GM12878 (cell line): ENCODE results near the gene TET1. TPM values are rescaled to one million over a fixed set of nuclear protein-coding genes. Genes with fewer than 3 reads are reported as not detected.

Experiments
- ATAC-seq: fragments of 200-7000 bp; cut with Tn5 transposase; 3 replicates; pipeline ENCODE4 v1.9.1; 2020; ENCODE audit warnings: mild to moderate bottlenecking, moderate library complexity
- BruUV-seq: library from RNA; stranded (reverse); fragments of 400-500 nt; replicated peaks from 2 replicates; lab custom pipeline; 2021; lab: Mats Ljungman, UMichigan
- CTCF ChIA-PET: fragments of 300-600 bp; sonication (Branson Sonifier 250); formaldehyde crosslinking; extraction: SDS; loops from one replicate; lab custom pipeline; 2021; ENCODE audit warnings: inconsistent platforms; lab: Yijun Ruan, JAX
- POLR2A ChIA-PET: fragments of 350-600 bp; formaldehyde crosslinking; extraction: SDS; loops from one replicate; lab custom pipeline; 2021; ENCODE audit warnings: inconsistent platforms; lab: Charles Lee
- RAD21 ChIA-PET: fragments of 300-600 bp; sonication (Branson Sonifier 250); formaldehyde crosslinking; loops from one replicate; lab custom pipeline; 2023; ENCODE audit warnings: antibody characterized with exemption; ENCODE audit not compliant: unreplicated experiment; lab: Charles Lee
- SMC1A ChIA-PET: fragments of 300-600 bp; sonication (Branson Sonifier 250); formaldehyde crosslinking; loops from one replicate; lab custom pipeline; 2023; ENCODE audit not compliant: unreplicated experiment, uncharacterized antibody; lab: Charles Lee
- DNase-seq: peaks from one replicate; pipeline ENCODE4 v3.0.0-alpha.2; 2011; ENCODE audit warnings: low read depth, low spot score
- FAIRE-seq: peaks from 3 replicates; lab custom pipeline; 2011; peaks lifted over from hg19 to GRCh38; lab: Jason Lieb, UNC
- H2AFZ ChIP-seq: 2 replicates; pipeline ENCODE4 v1.6.0; 2011; ENCODE audit warnings: low read depth, low read length, control low read depth; ENCODE audit not compliant: control insufficient read depth
- H3K27ac ChIP-seq: 2 replicates; pipeline ENCODE4 v1.5.1; 2011; ENCODE audit warnings: control low read depth; ENCODE audit not compliant: control insufficient read depth, insufficient read depth
- H3K27me3 ChIP-seq, 2 experiments: replicated peaks in 1 of 2; 2 replicates each; pipeline versions ENCODE4 v1.6.0 to v1.6.1; 2011; ENCODE audit warnings: low read length in 1 of 2; ENCODE audit not compliant: control insufficient read depth in 2 of 2, insufficient read depth in 2 of 2
- H3K36me3 ChIP-seq, 2 experiments: 2 replicates each; pipeline ENCODE4 v1.5.1; 2011; ENCODE audit warnings: low read length in 1 of 2; ENCODE audit not compliant: control insufficient read depth in 2 of 2, insufficient read depth in 2 of 2
- H3K4me1 ChIP-seq: 2 replicates; pipeline ENCODE4 v1.6.1; 2011; ENCODE audit warnings: mild to moderate bottlenecking, low read length, moderate library complexity, mixed read lengths; ENCODE audit not compliant: control insufficient read depth, insufficient read depth
- H3K4me2 ChIP-seq: 2 replicates; pipeline ENCODE4 v1.6.0; 2011; ENCODE audit warnings: control low read depth; ENCODE audit not compliant: control insufficient read depth, insufficient read depth
- H3K4me3 ChIP-seq: fragments of 200-600 bp; sonication (generic); 2 replicates; pipeline ENCODE4 v1.5.1; 2016
- H3K79me2 ChIP-seq: 2 replicates; pipeline ENCODE4 v1.6.0; 2011; ENCODE audit warnings: low read length; ENCODE audit not compliant: control insufficient read depth, insufficient read depth
- H3K9ac ChIP-seq: 2 replicates; pipeline ENCODE4 v1.8.0; 2011; ENCODE audit warnings: low read length, control low read depth, mixed read lengths; ENCODE audit not compliant: control insufficient read depth, insufficient read depth
- H3K9me3 ChIP-seq: replicated peaks from 3 replicates; pipeline ENCODE4 v1.5.1; 2011; ENCODE audit warnings: mild to moderate bottlenecking, low read length; ENCODE audit not compliant: control insufficient read depth, insufficient read depth
- H4K20me1 ChIP-seq: 2 replicates; pipeline ENCODE4 v1.6.0; 2011; ENCODE audit not compliant: control insufficient read depth, insufficient read depth
- CBFB ChIP-seq: IDR thresholded peaks from 2 replicates; pipeline ENCODE4 v1.6.1; 2016; ENCODE audit warnings: antibody characterized with exemption, low read depth
- DPF2 ChIP-seq: fragments of 450-650 bp; IDR thresholded peaks from 2 replicates; pipeline ENCODE4 v1.6.1; 2017; ENCODE audit warnings: mild to moderate bottlenecking
- MXI1 ChIP-seq: fragments of 150-350 bp; IDR thresholded peaks from 2 replicates; pipeline ENCODE4 v1.6.1; 2011; ENCODE audit warnings: low read depth, mild to moderate bottlenecking, inconsistent platforms, low read length, improper control_type of control experiment
- NFYA ChIP-seq: IDR thresholded peaks from 2 replicates; pipeline ENCODE4 v1.6.1; 2011; ENCODE audit warnings: low read depth, mild to moderate bottlenecking, low read length, improper control_type of control experiment, borderline replicate concordance
- NR2C1 ChIP-seq: fragments of 450-650 bp; IDR thresholded peaks from 2 replicates; pipeline ENCODE4 v1.6.1; 2017; ENCODE audit warnings: antibody characterized with exemption, mild to moderate bottlenecking, moderate library complexity
- RB1 ChIP-seq: fragments of 450-650 bp; formaldehyde crosslinking; IDR thresholded peaks from 2 replicates; pipeline ENCODE4 v1.6.1; 2017; ENCODE audit warnings: mild to moderate bottlenecking, borderline replicate concordance
- TAF1 ChIP-seq: IDR thresholded peaks from 2 replicates; pipeline ENCODE4 v1.6.1; 2011; ENCODE audit warnings: mild to moderate bottlenecking, low read depth, low read length, borderline replicate concordance
- WGBS: methylation state at CpG from one replicate; pipeline ENCODE4 v1.1.6; 2016; ENCODE audit warnings: low lambda C conversion rate; ENCODE audit not compliant: insufficient replicate concordance, insufficient coverage; ENCODE audit errors: missing lambda C conversion rate; 5-methylcytosine and 5-hydroxymethylcytosine counted together
- in situ Hi-C: fragments of 300-500 bp; cut with MboI; formaldehyde crosslinking; loops from 9 replicates; pipeline ENCODE4 v1.14.3; 2018; ENCODE audit warnings: mixed read lengths
- intact Hi-C: fragments of 100-400 bp; cut with micrococcal nuclease; formaldehyde crosslinking; loops from one replicate; pipeline ENCODE4 v1.14.2; 2022; ENCODE audit not compliant: unreplicated experiment
- polyA plus RNA-seq, 11 experiments: library from polyadenylated mRNA; depleted of rRNA in 4 of 11; unstranded in 6 of 11; stranded (reverse) in 5 of 11; fragments of >200 nt; fragmentation: Nextera tagmentation in 4 of 11; fragmentation: Illumina TruSeq in 1 of 11; extraction: Ambion mirVana in 4 of 11; extraction: Trizol in 1 of 11; gene quantifications; 1 replicate in 1 of 11; 2 replicates in 10 of 11; pipeline versions ENCODE4 v1.2.1 to v1.2.3, GENCODE V29; 2011 to 2016; ENCODE audit warnings: inconsistent platforms in 2 of 11, missing spikeins in 2 of 11, low read depth in 1 of 11
- total RNA-seq, 4 experiments: library from RNA; depleted of rRNA in 3 of 4; stranded (reverse); fragments of >200 nt in 3 of 4; fragmentation: Illumina TruSeq in 1 of 4; extraction: Trizol in 1 of 4; gene quantifications; 2 replicates each; pipeline versions ENCODE4 v1.2.1 to v1.2.3, GENCODE V29; 2013 to 2021
- TF ChIP-seq, protein P1 (sequence below): fragments of 450-650 bp; formaldehyde crosslinking; IDR thresholded peaks from 2 replicates; pipeline ENCODE4 v1.4.0; 2020; ENCODE audit warnings: mild to moderate bottlenecking, moderate library complexity

TET1 gene
- total and polyA plus RNA-seq, 10 of the 15 experiments (the other 5 are each of a cell fraction or from before 2014, with no cell fraction given): 0.22 to 1.4 (median 0.60) TPM

DNA sequence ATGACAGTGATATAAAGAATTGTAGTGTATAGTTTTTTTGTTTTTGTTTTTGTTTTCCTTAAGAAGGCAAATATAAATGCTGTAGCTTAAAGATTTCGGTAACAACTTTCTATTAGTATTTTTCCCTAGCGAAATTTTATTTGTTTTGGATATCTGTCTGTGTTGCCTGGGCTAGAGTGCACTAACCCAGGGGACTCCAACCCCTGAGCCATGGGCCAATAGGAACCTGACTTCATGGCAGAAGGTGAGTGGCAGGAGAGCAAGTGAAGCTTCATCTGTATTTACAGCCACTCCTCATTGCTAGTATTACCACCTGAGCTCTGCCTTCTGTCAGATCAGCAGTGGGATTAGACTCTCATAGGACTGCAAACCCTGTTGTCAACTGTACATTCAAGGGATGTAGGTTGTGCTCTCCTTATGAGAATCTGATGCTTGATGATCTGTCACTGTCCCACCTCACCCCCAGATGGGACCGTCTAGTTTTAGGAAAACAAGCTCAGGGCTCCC lies 95.5 kb downstream of the TET1 start:
- Histone ChIP-seq H2AFZ (no peak overlapping the region), H3K4me1 (no peaks in the 10 kb centered on the region), H3K9ac (no peak overlapping the region), H3K27me3 (no peaks in the 10 kb centered on the region), H3K9me3 (no peaks in the 10 kb centered on the region), H3K36me3 (no peaks in the 10 kb centered on the region), H3K4me3 (no peak overlapping the region), H4K20me1 (no peaks in the 10 kb centered on the region), H3K79me2 (no peaks in the 10 kb centered on the region), H3K4me2 (no peak overlapping the region), H3K27ac (no peak overlapping the region)
- no peak for ATAC-seq
- in situ Hi-C loops (no loop called here), intact Hi-C loops (no loop called here)
- RAD21 ChIA-PET: no interaction called here
- TF ChIP-seq NFYA (no peak), RB1 (no peak), MXI1 (no peak), TAF1 (no peak), CBFB (no peak), DPF2 (no peak), NR2C1 (no peak)
- TF ChIP-seq, protein P1, sequence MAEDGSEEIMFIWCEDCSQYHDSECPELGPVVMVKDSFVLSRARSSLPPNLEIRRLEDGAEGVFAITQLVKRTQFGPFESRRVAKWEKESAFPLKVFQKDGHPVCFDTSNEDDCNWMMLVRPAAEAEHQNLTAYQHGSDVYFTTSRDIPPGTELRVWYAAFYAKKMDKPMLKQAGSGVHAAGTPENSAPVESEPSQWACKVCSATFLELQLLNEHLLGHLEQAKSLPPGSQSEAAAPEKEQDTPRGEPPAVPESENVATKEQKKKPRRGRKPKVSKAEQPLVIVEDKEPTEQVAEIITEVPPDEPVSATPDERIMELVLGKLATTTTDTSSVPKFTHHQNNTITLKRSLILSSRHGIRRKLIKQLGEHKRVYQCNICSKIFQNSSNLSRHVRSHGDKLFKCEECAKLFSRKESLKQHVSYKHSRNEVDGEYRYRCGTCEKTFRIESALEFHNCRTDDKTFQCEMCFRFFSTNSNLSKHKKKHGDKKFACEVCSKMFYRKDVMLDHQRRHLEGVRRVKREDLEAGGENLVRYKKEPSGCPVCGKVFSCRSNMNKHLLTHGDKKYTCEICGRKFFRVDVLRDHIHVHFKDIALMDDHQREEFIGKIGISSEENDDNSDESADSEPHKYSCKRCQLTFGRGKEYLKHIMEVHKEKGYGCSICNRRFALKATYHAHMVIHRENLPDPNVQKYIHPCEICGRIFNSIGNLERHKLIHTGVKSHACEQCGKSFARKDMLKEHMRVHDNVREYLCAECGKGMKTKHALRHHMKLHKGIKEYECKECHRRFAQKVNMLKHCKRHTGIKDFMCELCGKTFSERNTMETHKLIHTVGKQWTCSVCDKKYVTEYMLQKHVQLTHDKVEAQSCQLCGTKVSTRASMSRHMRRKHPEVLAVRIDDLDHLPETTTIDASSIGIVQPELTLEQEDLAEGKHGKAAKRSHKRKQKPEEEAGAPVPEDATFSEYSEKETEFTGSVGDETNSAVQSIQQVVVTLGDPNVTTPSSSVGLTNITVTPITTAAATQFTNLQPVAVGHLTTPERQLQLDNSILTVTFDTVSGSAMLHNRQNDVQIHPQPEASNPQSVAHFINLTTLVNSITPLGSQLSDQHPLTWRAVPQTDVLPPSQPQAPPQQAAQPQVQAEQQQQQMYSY (CRISPR knock-in tag): no peak
- 99% methylated on average over 3 of the region's 3 CpGs for WGBS
- DNase-seq: no peak
- no peak for FAIRE-seq
- BruUV-seq: no TSS peak
- POLR2A ChIA-PET: no interaction called here
- CTCF ChIA-PET: no interaction called here
- SMC1A ChIA-PET: interaction anchor here (0.5 to 1.1 kb wide), 2 partner anchors 10 to 124 kb away, joined by 3 read pairs; no protein-coding TSS in a partner anchor
